GM23338 (cell line): Measurements from ENCODE around the gene MASP2. TPM values are rescaled to one million over a fixed set of nuclear protein-coding genes. Genes with fewer than 3 reads are reported as not detected.
A peak's percentile ranks its signal among the peaks of the same experiment; 100 is the strongest.

Experiments used
- ATAC-seq: fragments of 200-7000 bp; cut with Tn5 transposase; 3 replicates; pipeline ENCODE4 v1.9.1; 2020
- DNase-seq: peaks from one replicate; pipeline ENCODE4 v3.0.0-alpha.2; 2015; ENCODE audit warnings: low spot score
- H2AFZ ChIP-seq: fragments of 200-600 bp; sonication (generic); 2 replicates; pipeline ENCODE4 v1.8.0; 2016; ENCODE audit warnings: antibody characterized with exemption, mild to moderate bottlenecking, moderate library complexity
- H3F3A ChIP-seq: fragments of 200-600 bp; sonication (generic); replicated peaks from 2 replicates; pipeline ENCODE4 v1.8.0; 2017; ENCODE audit warnings: antibody characterized with exemption, mixed run types, low read depth
- H3K27ac ChIP-seq: fragments of 200-600 bp; sonication (generic); 2 replicates; pipeline ENCODE4 v1.6.1; 2016; ENCODE audit warnings: low read depth
- H3K27me3 ChIP-seq: fragments of 200-600 bp; sonication (generic); 2 replicates; pipeline ENCODE4 v1.8.0; 2016; ENCODE audit warnings: mild to moderate bottlenecking, mixed run types, moderate library complexity; ENCODE audit not compliant: insufficient read depth
- H3K36me3 ChIP-seq: fragments of 200-600 bp; sonication (generic); 2 replicates; pipeline ENCODE4 v1.8.0; 2016; ENCODE audit warnings: mild to moderate bottlenecking; ENCODE audit not compliant: insufficient read depth
- H3K4me1 ChIP-seq: fragments of 200-600 bp; sonication (generic); 2 replicates; pipeline ENCODE4 v1.8.0; 2016; ENCODE audit warnings: mild to moderate bottlenecking, moderate library complexity; ENCODE audit not compliant: insufficient read depth
- H3K4me2 ChIP-seq: fragments of 200-600 bp; sonication (generic); 2 replicates; pipeline ENCODE4 v1.7.1; 2017; ENCODE audit warnings: mixed run types
- H3K4me3 ChIP-seq: fragments of 200-600 bp; sonication (generic); 2 replicates; pipeline ENCODE4 v1.6.1; 2016; ENCODE audit warnings: mixed run types
- H3K79me2 ChIP-seq: fragments of 200-600 bp; sonication (generic); replicated peaks from 2 replicates; pipeline ENCODE4 v1.8.0; 2017; ENCODE audit warnings: mild to moderate bottlenecking; ENCODE audit not compliant: insufficient read depth
- H3K9me2 ChIP-seq: fragments of 200-600 bp; sonication (generic); 2 replicates; pipeline ENCODE4 v1.8.0; 2017; ENCODE audit not compliant: insufficient read depth
- H4K20me1 ChIP-seq: fragments of 200-600 bp; sonication (generic); replicated peaks from 2 replicates; pipeline ENCODE4 v1.8.0; 2017; ENCODE audit warnings: mild to moderate bottlenecking; ENCODE audit not compliant: insufficient read depth
- H3K27ac Mint-ChIP-seq: 2 replicates; pipeline ENCODE4 v1.8.0; 2020; ENCODE audit warnings: inconsistent platforms, mild to moderate bottlenecking, moderate library complexity, mixed read lengths
- H3K27me3 Mint-ChIP-seq: 3 replicates; pipeline ENCODE4 v1.8.0; 2022; ENCODE audit warnings: low read depth, mild to moderate bottlenecking, moderate library complexity, mixed read lengths, inconsistent platforms; ENCODE audit not compliant: insufficient read depth, poor library complexity
- H3K36me3 Mint-ChIP-seq: 3 replicates; pipeline ENCODE4 v1.8.0; 2021; ENCODE audit warnings: low read depth, mild to moderate bottlenecking, inconsistent platforms, moderate library complexity, mixed read lengths
- H3K4me1 Mint-ChIP-seq: 3 replicates; pipeline ENCODE4 v1.8.0; 2020; ENCODE audit warnings: mild to moderate bottlenecking, inconsistent platforms, mixed read lengths
- H3K4me3 Mint-ChIP-seq: 3 replicates; pipeline ENCODE4 v1.8.0; 2021; ENCODE audit warnings: moderate library complexity, mild to moderate bottlenecking, inconsistent platforms, mixed read lengths
- H3K9me3 Mint-ChIP-seq: 3 replicates; pipeline ENCODE4 v1.8.0; 2020; ENCODE audit warnings: moderate library complexity, mild to moderate bottlenecking, inconsistent platforms, mixed read lengths
- ETS1 ChIP-seq: IDR thresholded peaks from 2 replicates; pipeline ENCODE4 v1.6.1; 2016; ENCODE audit warnings: antibody characterized with exemption
- POLR2AphosphoS5 ChIP-seq: IDR thresholded peaks from 2 replicates; pipeline ENCODE4 v1.6.1; 2016; ENCODE audit warnings: antibody characterized with exemption, low read depth
- REST ChIP-seq: IDR thresholded peaks from one replicate; pipeline ENCODE4 v1.6.1; 2018; ENCODE audit warnings: antibody characterized with exemption; ENCODE audit not compliant: unreplicated experiment
- STAT1 ChIP-seq: IDR thresholded peaks from one replicate; pipeline ENCODE4 v1.6.1; 2016; ENCODE audit warnings: antibody characterized with exemption; ENCODE audit not compliant: unreplicated experiment
- ZNF331 ChIP-seq: fragments of 250-450 bp; sonication (Bioruptor Pico); IDR thresholded peaks from 2 replicates; pipeline ENCODE4 v1.5.0; 2020; ENCODE audit warnings: low read depth, mild to moderate bottlenecking, moderate library complexity
- ZNF462 ChIP-seq: fragments of 250-450 bp; sonication (Bioruptor Pico); IDR thresholded peaks from 2 replicates; pipeline ENCODE4 v1.5.0; 2020; ENCODE audit warnings: mild to moderate bottlenecking, moderate library complexity
- polyA plus RNA-seq: library from polyadenylated mRNA; unstranded; fragments of >200 nt; fragmentation: Nextera tagmentation; extraction: Ambion mirVana; gene quantifications from 2 replicates; pipeline ENCODE4 v1.2.1, GENCODE V29; 2016
- total RNA-seq: library from RNA; depleted of rRNA; stranded (reverse); fragments of >200 nt; shearing (Covaris generic); gene quantifications from 2 replicates; pipeline ENCODE4 v1.2.3, GENCODE V29; 2014

MASP2 gene
- total and polyA plus RNA-seq, 2 experiments from 2014 or later: 0.71 to 1.5 TPM

- no peak for TF ChIP-seq ZNF462 (CRISPR knock-in tag)
- TF ChIP-seq ETS1: no peak
These were observed 19.0 kb downstream of the MASP2 start (continued) for GRCh38 chr1:11028018-11028417.

GRCh38 chr1:11027316-11027715 is 19.7 kb downstream of the MASP2 start:
- no peaks in the 10 kb centered on the region for H3K4me1 ChIP-seq
- Mint-ChIP-seq H3K36me3 (peaks cover 72% of the 10 kb centered on the region), H3K9me3 (no peaks in the 10 kb centered on the region), H3K4me1 (peaks cover 4% of the 10 kb centered on the region; the same call in 1 of the 3 replicates), H3K27me3 (peaks cover 13% of the 10 kb centered on the region), H3K27ac (no peak overlapping the region), H3K4me3 (no peak overlapping the region)
- H4K20me1 ChIP-seq: peaks cover 28% of the 10 kb centered on the region
- H3K36me3 ChIP-seq: peaks cover 46% of the 10 kb centered on the region
- no peak overlapping the region for H3K4me2 ChIP-seq
- no peak overlapping the region; the same call in 1 of the 2 replicates for H3K27ac ChIP-seq
- H3K27me3 ChIP-seq: no peaks in the 10 kb centered on the region
- ATAC-seq (no peak), DNase-seq (no peak)
- TF ChIP-seq ZNF331 (CRISPR knock-in tag): no peak
- TF ChIP-seq POLR2AphosphoS5: peak; percentile 12; the same call in 1 of the 2 replicates
- no peak for TF ChIP-seq STAT1
- no peak for TF ChIP-seq REST
- peaks cover 43% of the 10 kb centered on the region for H3F3A ChIP-seq
- H3K9me2 ChIP-seq: no peaks in the 10 kb centered on the region
- H2AFZ ChIP-seq: no peak overlapping the region
- H3K79me2 ChIP-seq: no peaks in the 10 kb centered on the region; the same call in 1 of the 2 replicates
- H3K4me3 ChIP-seq: no peak overlapping the region
